Endothelial cell of umbilical vein (primary cell): Measurements from ENCODE around the gene SULT2B1. TPM values are rescaled to one million over a fixed set of nuclear protein-coding genes. Genes with fewer than 3 reads are reported as not detected.

Experiments
- BruUV-seq: library from RNA; stranded (reverse); fragments of 400-500 nt; replicated peaks from 2 replicates; lab custom pipeline; 2021; lab: Mats Ljungman, UMichigan
- CTCF ChIA-PET: fragments of 300-600, 350-600 bp; sonication (Branson Sonifier 250); formaldehyde crosslinking; loops from one replicate; lab custom pipeline; 2021; ENCODE audit warnings: antibody characterized with exemption, inconsistent platforms; lab: Charles Lee
- POLR2A ChIA-PET: fragments of 300-600, 350-600 bp; sonication (Branson Sonifier 250); formaldehyde crosslinking; loops from one replicate; lab custom pipeline; 2021; ENCODE audit warnings: antibody characterized with exemption, inconsistent platforms; lab: Charles Lee
- DNase-seq: peaks from one replicate; pipeline ENCODE4 v3.0.0-alpha.2; 2011; ENCODE audit warnings: low read depth, low spot score
- FAIRE-seq: peaks from 2 replicates; lab custom pipeline; 2011; peaks lifted over from hg19 to GRCh38; lab: Jason Lieb, UNC
- H2AFZ ChIP-seq: 2 replicates; pipeline ENCODE4 v1.6.0; 2012; ENCODE audit warnings: low read depth, low read length, control low read depth, inconsistent platforms
- H3K27ac ChIP-seq: 2 replicates; pipeline ENCODE4 v1.5.1; 2011; ENCODE audit warnings: low read depth, mild to moderate bottlenecking, control low read depth, low read length, moderate library complexity; ENCODE audit not compliant: insufficient read depth
- H3K27me3 ChIP-seq, 2 experiments: 2 replicates each; pipeline versions ENCODE4 v1.6.0 to v1.6.1; 2011; ENCODE audit warnings: low read length in 2 of 2, mixed read lengths in 1 of 2; ENCODE audit not compliant: control insufficient read depth in 2 of 2, insufficient read depth in 2 of 2
- H3K36me3 ChIP-seq, 2 experiments: 2 replicates in 1 of 2; 3 replicates in 1 of 2; pipeline ENCODE4 v1.5.1; 2011; ENCODE audit warnings: low read length in 2 of 2, mild to moderate bottlenecking in 1 of 2, moderate library complexity in 1 of 2; ENCODE audit not compliant: control insufficient read depth in 2 of 2, insufficient read depth in 2 of 2; ENCODE audit errors: extremely low read depth in 1 of 2
- H3K4me1 ChIP-seq: 3 replicates; pipeline ENCODE4 v1.5.1; 2011; ENCODE audit warnings: mild to moderate bottlenecking, low read length; ENCODE audit not compliant: control insufficient read depth, insufficient read depth; ENCODE audit errors: extremely low read depth
- H3K4me2 ChIP-seq: 2 replicates; pipeline ENCODE4 v1.6.1; 2011; ENCODE audit warnings: low read length, control low read depth, mixed read lengths; ENCODE audit not compliant: insufficient read depth
- H3K4me3 ChIP-seq, 3 experiments: fragments of 200-600 bp in 1 of 3; sonication (generic), shearing (Covaris generic) in 1 of 3; replicated peaks in 1 of 3; 2 replicates each; pipeline ENCODE4 v1.5.1; 2011 to 2016; ENCODE audit warnings: control low read depth in 3 of 3, low read length in 3 of 3, mild to moderate bottlenecking in 2 of 3, inconsistent platforms in 1 of 3, low read depth in 1 of 3, moderate library complexity in 1 of 3; ENCODE audit not compliant: insufficient read depth in 1 of 3
- H3K79me2 ChIP-seq: 2 replicates; pipeline ENCODE4 v1.6.0; 2012; ENCODE audit warnings: low read length, inconsistent platforms; ENCODE audit not compliant: control insufficient read depth, insufficient read depth
- H3K9ac ChIP-seq: replicated peaks from 2 replicates; pipeline ENCODE3; 2011; ENCODE audit warnings: low read length, control low read depth; ENCODE audit not compliant: insufficient read depth; ENCODE audit errors: extremely low read depth
- H3K9me1 ChIP-seq: replicated peaks from 3 replicates; pipeline ENCODE4 v1.6.0; 2011; ENCODE audit warnings: mild to moderate bottlenecking, low read length; ENCODE audit not compliant: control insufficient read depth, insufficient read depth; ENCODE audit errors: extremely low read depth
- H3K9me3 ChIP-seq: replicated peaks from 2 replicates; pipeline ENCODE4 v1.5.1; 2012; ENCODE audit warnings: low read length, inconsistent platforms; ENCODE audit not compliant: control insufficient read depth, insufficient read depth
- H4K20me1 ChIP-seq: replicated peaks from 2 replicates; pipeline ENCODE3; 2011; ENCODE audit warnings: mild to moderate bottlenecking, low read length; ENCODE audit not compliant: control insufficient read depth, insufficient read depth; ENCODE audit errors: extremely low read depth
- EZH2 ChIP-seq: IDR thresholded peaks from 2 replicates; pipeline ENCODE4 v1.6.1; 2012; ENCODE audit warnings: borderline replicate concordance, low read depth, mild to moderate bottlenecking, moderate library complexity, low read length, inconsistent platforms; ENCODE audit not compliant: severe bottlenecking
- FOS ChIP-seq: IDR thresholded peaks from 2 replicates; pipeline ENCODE4 v1.6.1; 2011; ENCODE audit warnings: mild to moderate bottlenecking, low read length, moderate library complexity, borderline replicate concordance; ENCODE audit not compliant: insufficient read depth
- GATA2 ChIP-seq: IDR thresholded peaks from 2 replicates; pipeline ENCODE4 v1.7.0; 2011; ENCODE audit warnings: low read depth, mild to moderate bottlenecking, moderate library complexity, mixed read lengths, low read length; ENCODE audit not compliant: insufficient read length, insufficient read depth
- JUN ChIP-seq: IDR thresholded peaks from 2 replicates; pipeline ENCODE4 v1.6.1; 2011; ENCODE audit warnings: borderline replicate concordance, low read depth; ENCODE audit not compliant: insufficient read length, insufficient read depth
- MYC ChIP-seq: IDR thresholded peaks from one replicate; pipeline ENCODE4 v1.6.1; 2011; ENCODE audit warnings: mild to moderate bottlenecking, low read depth, low read length
- POLR2A ChIP-seq: IDR thresholded peaks from 2 replicates; pipeline ENCODE4 v1.6.1; 2012; ENCODE audit warnings: low read depth, mild to moderate bottlenecking, control low read depth, low read length
- POLR2AphosphoS5 ChIP-seq: IDR thresholded peaks from 2 replicates; pipeline ENCODE4 v1.6.1; 2012; ENCODE audit warnings: low read depth, mild to moderate bottlenecking, control low read depth, low read length, moderate library complexity; ENCODE audit not compliant: insufficient read depth
- dilution Hi-C: fragments of 300-500 bp; cut with MboI; formaldehyde crosslinking; loops from one replicate; pipeline ENCODE4 v1.15.0; 2019; ENCODE audit warnings: low sequenced_read_pairs; ENCODE audit not compliant: extremely low pct_ligation_motif_present
- intact Hi-C: fragments of 100-400 bp; cut with micrococcal nuclease; formaldehyde crosslinking; loops from one replicate; pipeline ENCODE4 v1.10.0; 2022
- polyA plus RNA-seq, 4 experiments: library from polyadenylated mRNA; depleted of rRNA in 3 of 4; stranded (reverse) in 3 of 4; unstranded in 1 of 4; fragments of >200 nt; gene quantifications; 2 replicates each; pipeline versions ENCODE4 v1.2.1 to v1.2.3, GENCODE V29; 2011 to 2012; ENCODE audit warnings: missing spikeins in 1 of 4
- total RNA-seq: library from RNA; stranded (reverse); gene quantifications from 2 replicates; pipeline ENCODE4 v1.2.3, GENCODE V29; 2021
- TF ChIP-seq, protein P1 (sequence below), 2 donors: IDR thresholded peaks; 1 replicate in 1 of 2; 2 replicates in 1 of 2; pipeline ENCODE4 v1.5.1; 2011; ENCODE audit warnings: low read length in 2 of 2, mild to moderate bottlenecking in 2 of 2, moderate library complexity in 2 of 2, control low read depth in 1 of 2, inconsistent platforms in 1 of 2, low read depth in 1 of 2; ENCODE audit not compliant: insufficient read depth in 1 of 2; ENCODE audit errors: extremely low read depth in 1 of 2
- TF ChIP-seq, protein P2 (sequence below): IDR thresholded peaks from 2 replicates; pipeline ENCODE4 v1.6.1; 2011; ENCODE audit not compliant: insufficient read depth, insufficient read length

The SULT2B1 gene
- total and polyA plus RNA-seq, 2 donors (not counting 3 experiments of a cell fraction or from before 2014, with no cell fraction given): not detected

DNA sequence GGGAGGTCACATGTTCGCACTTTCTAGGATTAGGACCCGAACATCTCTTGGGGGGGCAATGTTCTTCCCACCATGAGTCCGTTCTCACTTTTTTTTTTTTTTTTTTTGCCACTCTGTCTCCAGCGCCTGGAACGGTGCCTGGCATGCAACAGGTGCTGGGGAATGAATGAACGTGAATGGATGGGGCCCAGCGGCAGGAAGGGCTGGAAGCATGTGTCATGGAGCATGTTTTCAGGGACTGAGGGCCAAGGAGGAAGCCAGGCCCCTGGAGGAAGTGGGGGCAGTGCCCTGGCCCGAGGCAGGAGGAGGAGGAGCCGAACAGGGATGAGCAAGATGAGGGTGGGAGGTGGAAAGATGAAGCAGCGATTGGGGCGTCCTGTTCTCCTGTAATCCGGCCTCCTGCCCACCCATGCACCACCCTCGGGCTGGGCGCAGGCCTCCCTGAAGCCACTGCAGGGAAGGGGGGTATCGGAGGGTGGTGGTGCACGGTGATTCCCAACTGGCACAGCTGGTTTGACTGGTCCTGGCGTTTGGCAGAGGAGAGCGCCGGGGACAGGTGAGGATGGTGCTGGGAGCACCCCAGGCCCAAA, 8.8 kb upstream of the SULT2B1 start:
- H3K9ac ChIP-seq: no peak overlapping the region
- H3K36me3 ChIP-seq: no peaks in the 10 kb centered on the region
- dilution Hi-C loops (no loop called here), intact Hi-C loops (no loop called here)
- H3K4me2 ChIP-seq: no peak overlapping the region
- DNase-seq (peak; percentile 80), FAIRE-seq (peak; percentile 95)
- H2AFZ ChIP-seq: peak overlapping the region; percentile 68
- POLR2A ChIA-PET: interaction anchor here (0.6 kb wide), 1 partner anchor 30 kb away, joined by 3 read pairs; no protein-coding TSS in a partner anchor
- H3K27me3 ChIP-seq: no peaks in the 10 kb centered on the region
- peaks cover 5% of the 10 kb centered on the region for H3K4me1 ChIP-seq
- H3K27ac ChIP-seq: no peak overlapping the region
- no peak overlapping the region for H3K4me3 ChIP-seq
- BruUV-seq: no TSS peak
- no peaks in the 10 kb centered on the region for H3K79me2 ChIP-seq
- H3K9me1 ChIP-seq: no peaks in the 10 kb centered on the region
- H3K9me3 ChIP-seq: no peaks in the 10 kb centered on the region
- CTCF ChIA-PET: interaction anchor here (1.0 kb wide), 1 partner anchor 25 kb away, joined by 3 read pairs; no protein-coding TSS in a partner anchor
- TF ChIP-seq POLR2AphosphoS5 (peak; percentile 75), EZH2 (no peak), JUN (no peak), GATA2 (peak; percentile 32), POLR2A (no peak), MYC (peak; percentile 49), FOS (peak; percentile 55)
- TF ChIP-seq, protein P1, sequence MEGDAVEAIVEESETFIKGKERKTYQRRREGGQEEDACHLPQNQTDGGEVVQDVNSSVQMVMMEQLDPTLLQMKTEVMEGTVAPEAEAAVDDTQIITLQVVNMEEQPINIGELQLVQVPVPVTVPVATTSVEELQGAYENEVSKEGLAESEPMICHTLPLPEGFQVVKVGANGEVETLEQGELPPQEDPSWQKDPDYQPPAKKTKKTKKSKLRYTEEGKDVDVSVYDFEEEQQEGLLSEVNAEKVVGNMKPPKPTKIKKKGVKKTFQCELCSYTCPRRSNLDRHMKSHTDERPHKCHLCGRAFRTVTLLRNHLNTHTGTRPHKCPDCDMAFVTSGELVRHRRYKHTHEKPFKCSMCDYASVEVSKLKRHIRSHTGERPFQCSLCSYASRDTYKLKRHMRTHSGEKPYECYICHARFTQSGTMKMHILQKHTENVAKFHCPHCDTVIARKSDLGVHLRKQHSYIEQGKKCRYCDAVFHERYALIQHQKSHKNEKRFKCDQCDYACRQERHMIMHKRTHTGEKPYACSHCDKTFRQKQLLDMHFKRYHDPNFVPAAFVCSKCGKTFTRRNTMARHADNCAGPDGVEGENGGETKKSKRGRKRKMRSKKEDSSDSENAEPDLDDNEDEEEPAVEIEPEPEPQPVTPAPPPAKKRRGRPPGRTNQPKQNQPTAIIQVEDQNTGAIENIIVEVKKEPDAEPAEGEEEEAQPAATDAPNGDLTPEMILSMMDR (IDR thresholded peaks at IDR 0.05; ENCODE audit: extremely low read depth in 1 of 2, insufficient read depth in 1 of 2, low read depth in 1 of 2, low read length in 2 of 2): no peak
- TF ChIP-seq, protein P2, sequence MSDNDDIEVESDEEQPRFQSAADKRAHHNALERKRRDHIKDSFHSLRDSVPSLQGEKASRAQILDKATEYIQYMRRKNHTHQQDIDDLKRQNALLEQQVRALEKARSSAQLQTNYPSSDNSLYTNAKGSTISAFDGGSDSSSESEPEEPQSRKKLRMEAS: no peak
- no peaks in the 10 kb centered on the region for H4K20me1 ChIP-seq
